Thyroid gland (tissue), 4 donors: ENCODE measurements around the gene BRD4. TPM values are rescaled to one million over a fixed set of nuclear protein-coding genes. Genes with fewer than 3 reads are reported as not detected.

ENCODE experiments used
- DNase-seq, 2 donors: peaks; one replicate each; pipeline ENCODE4 v3.0.0-alpha.2; 2019
- H3K27ac ChIP-seq, 3 donors: fragments of 200-600 bp; sonication (generic); 1 replicate in 2 of 3; 2 replicates in 1 of 3; pipeline ENCODE4 v1.5.1; 2016 to 2019; ENCODE audit warnings: mild to moderate bottlenecking in 1 of 3, moderate library complexity in 1 of 3
- H3K27me3 ChIP-seq: fragments of 200-600 bp; sonication (generic); one replicate; pipeline ENCODE4 v1.5.1; 2019
- H3K36me3 ChIP-seq, 2 donors: fragments of 200-600 bp; sonication (generic); one replicate each; pipeline ENCODE4 v1.5.1; 2016 to 2019
- H3K4me1 ChIP-seq, 2 donors: fragments of 200-600 bp; sonication (generic); one replicate each; pipeline ENCODE4 v1.5.1; 2017 to 2019
- H3K4me3 ChIP-seq, 3 donors: fragments of 200-600 bp; sonication (generic); replicated peaks in 1 of 3; 1 replicate in 2 of 3; 2 replicates in 1 of 3; pipeline ENCODE4 v1.5.1; 2016; ENCODE audit warnings: mild to moderate bottlenecking in 1 of 3
- H3K9me3 ChIP-seq: fragments of 200-600 bp; sonication (generic); one replicate; pipeline ENCODE4 v1.5.1; 2017
- POLR2A ChIP-seq, 2 donors: fragments of 450-650 bp; IDR thresholded peaks; one replicate each; pipeline ENCODE4 v1.6.1; 2017; ENCODE audit warnings: antibody characterized with exemption in 2 of 2, mild to moderate bottlenecking in 2 of 2, moderate library complexity in 1 of 2
- WGBS, 2 donors: methylation state at CpG; one replicate each; pipeline ENCODE4 v1.1.5; 2017; 5-methylcytosine and 5-hydroxymethylcytosine counted together
- intact Hi-C: fragments of 100-400 bp; cut with DNase I; formaldehyde crosslinking; loops from one replicate; pipeline ENCODE4 v1.15.1; 2023
- total RNA-seq, 4 donors: library from RNA; depleted of rRNA; stranded (reverse); fragments of >200 nt; gene quantifications; one replicate each; pipeline ENCODE4 v1.2.3, GENCODE V29; 2016
- TF ChIP-seq, protein P1 (sequence below), 6 experiments: fragments of 200-600 bp in 3 of 6; fragments of 450-650 bp in 3 of 6; sonication (generic) in 3 of 6; IDR thresholded peaks; one replicate each; pipeline ENCODE4 v1.5.1; 2016 to 2019; ENCODE audit warnings: antibody characterized with exemption in 6 of 6, mild to moderate bottlenecking in 2 of 6, inconsistent platforms in 1 of 6, moderate library complexity in 1 of 6

Gene BRD4
- total RNA-seq, 4 donors from 2014 or later = 20.8 to 78.1 (median 32.4) TPM

DNA sequence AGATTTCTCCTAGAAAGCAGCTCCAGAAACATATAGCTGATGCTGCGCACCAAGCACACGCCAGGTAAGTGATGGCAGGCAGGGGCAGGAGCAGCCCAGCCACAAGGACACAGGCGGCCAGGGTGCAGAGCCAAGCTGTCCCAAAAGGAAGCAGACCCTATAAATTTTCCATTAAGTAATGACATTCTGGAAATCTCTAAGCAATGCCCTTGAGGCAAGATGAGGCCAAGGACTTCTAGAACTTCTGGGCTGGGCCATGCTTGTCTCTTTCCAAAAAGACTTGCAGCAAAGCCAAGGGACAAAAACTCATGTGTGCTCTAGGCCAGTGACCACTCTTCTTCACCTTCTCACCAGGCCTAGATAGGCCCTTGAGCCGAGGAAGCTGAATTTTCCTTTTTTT lies 57.9 kb downstream of the BRD4 start:
- DNase-seq = no peak
- TF ChIP-seq POLR2A (IDR thresholded peaks at IDR 0.05) = no peak
- TF ChIP-seq, protein P1, sequence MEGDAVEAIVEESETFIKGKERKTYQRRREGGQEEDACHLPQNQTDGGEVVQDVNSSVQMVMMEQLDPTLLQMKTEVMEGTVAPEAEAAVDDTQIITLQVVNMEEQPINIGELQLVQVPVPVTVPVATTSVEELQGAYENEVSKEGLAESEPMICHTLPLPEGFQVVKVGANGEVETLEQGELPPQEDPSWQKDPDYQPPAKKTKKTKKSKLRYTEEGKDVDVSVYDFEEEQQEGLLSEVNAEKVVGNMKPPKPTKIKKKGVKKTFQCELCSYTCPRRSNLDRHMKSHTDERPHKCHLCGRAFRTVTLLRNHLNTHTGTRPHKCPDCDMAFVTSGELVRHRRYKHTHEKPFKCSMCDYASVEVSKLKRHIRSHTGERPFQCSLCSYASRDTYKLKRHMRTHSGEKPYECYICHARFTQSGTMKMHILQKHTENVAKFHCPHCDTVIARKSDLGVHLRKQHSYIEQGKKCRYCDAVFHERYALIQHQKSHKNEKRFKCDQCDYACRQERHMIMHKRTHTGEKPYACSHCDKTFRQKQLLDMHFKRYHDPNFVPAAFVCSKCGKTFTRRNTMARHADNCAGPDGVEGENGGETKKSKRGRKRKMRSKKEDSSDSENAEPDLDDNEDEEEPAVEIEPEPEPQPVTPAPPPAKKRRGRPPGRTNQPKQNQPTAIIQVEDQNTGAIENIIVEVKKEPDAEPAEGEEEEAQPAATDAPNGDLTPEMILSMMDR (IDR thresholded peaks at IDR 0.05) = no peak
- Histone ChIP-seq H3K27ac (peak overlapping the region in 1 of 3 donors; percentile 23), H3K36me3 (peaks cover 10 to 20% of the 10 kb centered on the region in 2 donors), H3K27me3 (no peaks in the 10 kb centered on the region), H3K9me3 (no peaks in the 10 kb centered on the region), H3K4me3 (no peak overlapping the region), H3K4me1 (peaks cover 60 to 77% of the 10 kb centered on the region in 2 donors)
- WGBS, 2 donors = 75 to 76% methylated on average over 3 to 4 of the region's 4 CpGs
- intact Hi-C loops = no loop called here

DNA sequence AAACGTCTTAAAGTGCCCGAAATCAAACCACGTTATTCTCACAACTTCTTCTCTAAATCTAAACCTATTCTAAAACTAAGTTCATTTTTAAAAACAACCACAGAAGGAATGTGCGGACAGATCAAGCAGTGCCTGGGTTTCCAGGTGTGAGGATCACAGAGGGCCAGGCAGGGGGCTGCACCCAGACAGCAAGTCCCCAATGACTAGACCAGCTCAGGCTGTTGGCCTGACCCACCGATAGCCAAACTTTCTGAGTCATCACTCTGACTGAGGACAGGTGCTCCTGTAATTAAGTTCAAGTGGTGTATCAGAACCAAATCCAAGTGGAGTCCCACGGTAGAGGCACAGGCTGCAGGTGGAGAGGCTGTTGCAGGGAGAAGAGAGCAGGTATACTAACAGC lies 62.5 kb downstream of the BRD4 start:
- DNase-seq = no peak
- H3K9me3 ChIP-seq = no peaks in the 10 kb centered on the region
- intact Hi-C loops = loop anchor here (5.0 to 10.0 kb wide), 3 partner anchors 62 to 145 kb away; partner anchors contain the start of genes AKAP8, AKAP8L and BRD4
- H3K27ac ChIP-seq = no peak overlapping the region
- WGBS, 2 donors = 84 to 87% methylated on average over 6 of the region's 6 CpGs
- H3K4me3 ChIP-seq = no peak overlapping the region
- H3K27me3 ChIP-seq = no peaks in the 10 kb centered on the region
- TF ChIP-seq, protein P1 (IDR thresholded peaks at IDR 0.05) = no peak
- no peak for TF ChIP-seq POLR2A (IDR thresholded peaks at IDR 0.05)
- peaks cover 23 to 35% of the 10 kb centered on the region in 2 donors for H3K36me3 ChIP-seq
- peaks cover 35 to 54% of the 10 kb centered on the region in 2 donors for H3K4me1 ChIP-seq

DNA sequence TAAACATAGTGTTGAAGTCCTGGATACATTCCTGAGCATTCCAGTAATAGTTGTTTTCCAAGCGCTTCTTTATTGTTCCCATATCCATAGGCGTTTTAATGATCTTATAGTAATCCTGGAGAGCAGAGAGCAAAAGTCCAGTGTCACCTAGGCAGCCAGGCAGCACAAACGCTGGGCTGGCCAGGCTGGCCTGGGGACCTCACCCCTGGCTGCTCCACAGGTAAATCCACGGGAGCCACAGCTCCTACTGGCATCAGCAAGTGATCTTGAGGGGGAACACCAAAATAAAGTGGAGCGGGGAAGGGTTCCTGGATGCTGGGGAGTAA lies 63.4 kb downstream of the BRD4 start:
- intact Hi-C loops = loop anchor here (5.0 to 10.0 kb wide), 3 partner anchors 63 to 146 kb away; partner anchors contain the start of genes AKAP8, AKAP8L and BRD4
- Histone ChIP-seq H3K4me1 (peaks cover 32 to 54% of the 10 kb centered on the region in 2 donors), H3K4me3 (no peak overlapping the region), H3K9me3 (no peaks in the 10 kb centered on the region), H3K36me3 (peaks cover 32 to 44% of the 10 kb centered on the region in 2 donors), H3K27ac (no peak overlapping the region), H3K27me3 (no peaks in the 10 kb centered on the region)
- DNase-seq = no peak
- WGBS, 2 donors = 81 to 85% methylated on average over 5 of the region's 5 CpGs
- TF ChIP-seq POLR2A (IDR thresholded peaks at IDR 0.05) = no peak
- TF ChIP-seq, protein P1 (IDR thresholded peaks at IDR 0.05) = no peak

DNA sequence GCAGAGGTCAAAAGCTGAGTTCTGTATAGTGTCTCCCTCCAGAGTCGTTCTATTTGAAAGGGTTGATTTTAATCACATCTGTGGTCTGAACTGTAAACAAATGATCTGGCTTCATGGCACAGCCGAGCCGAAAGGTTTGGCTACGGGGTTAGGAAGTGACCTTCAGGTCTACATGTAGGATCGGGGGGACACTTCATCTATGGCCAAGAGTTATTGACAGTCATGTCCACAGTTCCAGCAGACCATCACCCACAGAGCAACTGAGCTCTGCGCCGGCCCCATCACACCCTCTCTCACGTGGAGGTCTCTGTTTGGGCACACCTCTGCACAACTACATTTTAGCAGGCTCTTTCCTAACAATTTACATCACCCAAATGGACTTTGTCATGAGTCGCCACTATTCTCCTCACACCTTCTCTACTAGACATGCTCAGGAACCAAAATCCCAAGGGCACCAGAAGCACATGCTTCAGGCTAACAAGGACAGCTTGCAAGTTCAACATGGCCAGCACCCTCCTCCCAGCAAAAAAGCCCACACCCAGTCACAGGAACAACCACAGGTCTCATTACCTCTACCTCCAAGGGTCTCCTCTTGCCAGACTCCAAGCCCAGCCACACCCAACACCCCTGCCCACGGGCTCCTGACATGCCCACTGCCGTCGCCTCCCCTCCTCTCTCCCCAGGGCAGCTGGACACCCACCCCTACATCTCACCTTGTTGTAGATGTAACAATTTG lies 64.0 kb downstream of the BRD4 start:
- no peak for TF ChIP-seq POLR2A (IDR thresholded peaks at IDR 0.05)
- TF ChIP-seq, protein P1 (IDR thresholded peaks at IDR 0.05) = no peak
- no peak overlapping the region for H3K27ac ChIP-seq
- DNase-seq = no peak
- 89 to 90% methylated on average over 12 of the region's 12 CpGs for WGBS, 2 donors
- intact Hi-C loops = loop anchor here (5.0 to 10.0 kb wide), 3 partner anchors 64 to 146 kb away; partner anchors contain the start of genes AKAP8, AKAP8L and BRD4
- H3K36me3 ChIP-seq = peaks cover 37 to 49% of the 10 kb centered on the region in 2 donors
- peaks cover 33 to 55% of the 10 kb centered on the region in 2 donors for H3K4me1 ChIP-seq
- H3K9me3 ChIP-seq = no peaks in the 10 kb centered on the region
- no peak overlapping the region for H3K4me3 ChIP-seq
- no peaks in the 10 kb centered on the region for H3K27me3 ChIP-seq

DNA sequence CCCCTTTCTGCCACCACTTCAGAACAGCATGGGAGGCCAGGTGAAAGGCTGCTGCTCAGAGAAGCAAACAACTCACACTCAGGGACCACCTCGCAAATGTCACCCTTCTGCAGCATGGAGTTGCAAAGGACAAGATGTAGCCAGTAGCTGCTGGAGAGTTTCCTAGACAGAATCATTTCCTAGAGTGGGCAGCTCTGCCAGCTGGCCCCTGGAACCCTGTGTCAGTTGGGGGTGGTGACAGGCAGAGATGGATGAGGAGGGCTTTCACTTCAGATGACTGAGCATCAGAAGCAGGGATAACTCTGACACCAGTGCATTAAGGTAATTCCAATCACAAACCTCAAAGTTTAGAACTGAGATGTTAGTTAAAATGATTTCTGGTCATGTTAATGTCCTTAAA lies 65.7 kb downstream of the BRD4 start:
- peaks cover 30 to 55% of the 10 kb centered on the region in 2 donors for H3K36me3 ChIP-seq
- no peak overlapping the region for H3K4me3 ChIP-seq
- peak overlapping the region in 2 of 3 donors; percentile 34 to 67 for H3K27ac ChIP-seq
- no peak for DNase-seq
- 83% methylated on average over 1 of the region's 1 CpG; no CpG with 5 or more reads in 1 of the 2 donors for WGBS, 2 donors
- intact Hi-C loops = loop anchor here (5.0 to 10.0 kb wide), 3 partner anchors 66 to 148 kb away; partner anchors contain the start of genes AKAP8, AKAP8L and BRD4
- no peaks in the 10 kb centered on the region for H3K27me3 ChIP-seq
- peaks cover 30 to 55% of the 10 kb centered on the region in 2 donors for H3K4me1 ChIP-seq
- TF ChIP-seq, protein P1 (IDR thresholded peaks at IDR 0.05) = no peak
- TF ChIP-seq POLR2A (IDR thresholded peaks at IDR 0.05) = no peak
- H3K9me3 ChIP-seq = no peaks in the 10 kb centered on the region
